Activated CD4-positive, alpha-beta T cell treated with anti-CD3 and anti-CD28 coated beads, Interleukin-2, amount 50 U/mL, for 4 hours (primary cell): ENCODE measurements around the gene RAB10.
"Not testable (repeated sequence)": the region's sequence is repeated elsewhere in the genome, so short reads cannot be mapped to it uniquely, and the experiment has no call there.

ENCODE experiments used
- DNase-seq, 2 experiments: peaks; one replicate each; pipeline ENCODE4 v3.0.0-alpha.2; 2020

The RAB10 gene

GRCh38 chr2:26165403-26165802 is 131.5 kb downstream of the RAB10 start:
- DNase-seq = no peak

- not testable (repeated sequence) for DNase-seq
Measured at GRCh38 chr2:26166541-26166940, 132.7 kb downstream of the RAB10 start.

GRCh38 chr2:26168785-26169184 is 134.9 kb downstream of the RAB10 start:
- no peak for DNase-seq

GRCh38 chr2:26169226-26169625 is 135.3 kb downstream of the RAB10 start:
- no peak for DNase-seq

- DNase-seq = no peak
Measured at GRCh38 chr2:26169681-26170414, 136.0 kb downstream of the RAB10 start.

- no peak for DNase-seq
Measured at GRCh38 chr2:26170795-26171194, 136.9 kb downstream of the RAB10 start.

GRCh38 chr2:26172189-26172870 is 138.4 kb downstream of the RAB10 start:
- no peak for DNase-seq

- DNase-seq = no peak
Measured at GRCh38 chr2:26172871-26173775, 139.2 kb downstream of the RAB10 start, which contains the start of gene GAREM2. TSS of gene GAREM2 (plus strand) at chr2:26173088. CDS start at chr2:26173221, 133 bp downstream.

- DNase-seq = no peak
Measured at GRCh38 chr2:26173776-26174482, 140.0 kb downstream of the RAB10 start.

GRCh38 chr2:26174691-26175465 is 141.0 kb downstream of the RAB10 start:
- DNase-seq = no peak

GRCh38 chr2:26175466-26176278 is 141.8 kb downstream of the RAB10 start:
- no peak for DNase-seq

GRCh38 chr2:26176279-26176615 is 142.4 kb downstream of the RAB10 start:
- DNase-seq = no peak

- DNase-seq = no peak
Measured at GRCh38 chr2:26177122-26177521, 143.2 kb downstream of the RAB10 start.

- no peak for DNase-seq
Measured at GRCh38 chr2:26178246-26178645, 144.4 kb downstream of the RAB10 start.

GRCh38 chr2:26178746-26179436 is 145.0 kb downstream of the RAB10 start:
- no peak for DNase-seq

- DNase-seq = no peak
Measured at GRCh38 chr2:26179446-26179913, 145.6 kb downstream of the RAB10 start.

- no peak for DNase-seq
Measured at GRCh38 chr2:26182441-26182840, 148.6 kb downstream of the RAB10 start.

GRCh38 chr2:26182887-26183630 is 149.2 kb downstream of the RAB10 start:
- DNase-seq = no peak

GRCh38 chr2:26184121-26184520 is 150.2 kb downstream of the RAB10 start:
- DNase-seq = no peak
